A549 treated with CORT108297 at 1 μM for 4 hours (cell line): ENCODE data around the gene VPS33B. TPM values are rescaled to one million over a fixed set of nuclear protein-coding genes. Genes with fewer than 3 reads are reported as not detected.

Experiments
- total RNA-seq: library from RNA; stranded (reverse); fragments of 200-300 nt; extraction: Qiagen RNA extraction; gene quantifications from 5 replicates; pipeline ENCODE4 v1.2.3, GENCODE V29; 2022

The VPS33B gene
- 11.9 to 15.9 TPM (median 14.1 TPM) in 5 replicates for total RNA-seq

DNA sequence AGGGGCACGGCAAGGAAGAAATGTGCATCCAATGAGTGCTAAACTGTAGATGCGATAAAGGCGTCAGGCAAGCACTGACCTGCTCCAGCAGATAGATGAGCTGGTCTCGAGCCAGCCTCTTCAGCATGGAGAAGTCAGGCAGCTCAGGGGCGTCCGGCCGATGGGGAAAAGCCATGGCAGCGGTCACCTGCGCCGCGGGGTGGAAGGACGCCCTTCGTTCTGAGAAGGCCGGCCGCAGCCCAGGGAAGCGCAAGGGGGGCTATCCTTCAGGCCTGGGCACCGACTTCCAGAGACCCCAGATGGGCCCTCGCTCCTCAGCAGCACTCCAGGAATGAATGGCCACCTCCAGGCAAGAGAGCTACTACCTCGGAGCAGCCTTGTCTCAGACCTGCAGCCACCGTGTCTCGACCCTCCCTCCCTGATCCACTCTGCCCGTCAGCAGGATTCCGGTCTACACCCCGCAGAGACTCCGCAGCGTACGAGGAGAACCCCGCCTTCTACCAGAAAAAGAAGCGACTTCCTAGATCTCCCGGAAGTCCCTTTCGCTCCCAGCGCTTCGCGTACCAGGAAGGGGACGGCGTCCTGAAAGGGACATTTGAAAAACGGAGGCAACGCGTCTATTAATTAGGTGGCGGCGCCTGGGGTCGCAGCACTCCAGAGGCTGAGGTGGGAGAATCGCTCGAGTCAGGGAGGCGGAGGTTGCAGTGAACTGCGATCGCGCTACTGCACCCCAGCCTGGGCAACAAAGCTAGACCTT, at the start of gene VPS33B:
Gene VPS33B, minus strand, starts transcription at position 520 of the 757 bp plus-strand sequence. Its CDS starts 345 bp downstream, at position 175.

GRCh38 chr15:90994417-90995311, 27.7 kb downstream of the VPS33B start, which contains the start of gene PRC1:
PRC1 (minus strand) TSS chr15:90994535; CDS start chr15:90994417, 118 bp downstream.

DNA sequence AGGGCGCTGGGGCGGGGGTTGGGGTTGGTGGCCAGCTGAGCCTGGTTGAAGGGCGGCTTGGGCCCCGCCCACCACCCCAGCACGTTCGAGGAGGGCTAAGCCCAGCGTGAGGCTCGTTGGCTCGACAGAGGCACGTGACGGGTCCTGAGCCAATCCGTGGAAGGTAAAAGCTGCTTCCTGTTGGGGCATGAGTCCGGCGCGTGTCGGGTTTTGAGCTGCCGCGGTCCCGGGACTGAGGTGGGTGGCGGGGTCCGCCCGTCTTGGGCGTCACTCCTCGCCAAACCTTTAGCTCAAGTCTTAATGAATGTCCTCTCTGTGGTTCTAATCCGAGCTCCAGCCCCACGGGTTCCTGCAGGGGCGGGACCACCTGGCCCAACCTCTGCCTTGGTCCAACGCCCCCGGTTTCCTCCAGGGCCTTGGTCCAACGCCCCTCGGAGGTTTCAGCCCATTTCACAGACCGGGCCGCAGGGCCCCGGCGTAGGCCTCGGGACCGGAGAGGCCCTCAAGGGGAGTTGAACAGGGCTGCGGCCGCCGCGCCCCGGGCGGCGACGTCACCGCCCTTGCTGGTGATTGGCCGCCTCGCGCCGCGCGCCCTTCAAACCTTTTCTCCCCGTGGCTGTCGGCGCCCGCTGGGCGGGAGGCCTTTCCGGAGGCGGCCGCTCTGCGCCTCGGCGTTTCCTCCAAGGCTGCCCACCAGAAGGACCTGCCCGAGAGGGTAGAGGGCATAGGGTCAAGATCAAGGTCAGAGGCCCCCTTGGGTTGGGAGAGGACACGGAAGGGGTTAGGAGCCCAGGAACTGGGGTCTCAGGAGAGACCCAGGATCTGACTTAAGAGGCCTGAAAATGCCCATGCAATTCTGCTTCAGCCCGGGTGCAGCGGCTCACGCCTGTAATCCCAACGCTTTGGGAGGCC, 67.4 kb downstream of the VPS33B start, which contains the start of gene RCCD1:
Gene RCCD1, plus strand, starts transcription at position 173 of the 912 bp plus-strand sequence. CDS start 1,851 bp downstream, outside the sequence.

Other genes with a start within 250 kb of the VPS33B start
- 40.4 to 65.8 TPM (median 57.2 TPM) in 5 replicates for gene FURIN, start 154.0 kb downstream of the VPS33B start, total RNA-seq
- 0.45 to 1.1 TPM (median 0.81 TPM) in 5 replicates for gene FES, start 138.1 kb downstream of the VPS33B start, total RNA-seq
- gene MAN2A2, start 119.3 kb downstream of the VPS33B start, total RNA-seq, result 23.0 to 31.7 TPM (median 29.1 TPM) in 5 replicates
- gene HDDC3, start 90.0 kb downstream of the VPS33B start, total RNA-seq, result 24.8 to 36.4 TPM (median 34.3 TPM) in 5 replicates
- gene UNC45A, start 87.3 kb downstream of the VPS33B start, total RNA-seq, result 56.8 to 62.6 TPM (median 60.2 TPM) in 5 replicates
- gene RCCD1, start 67.7 kb downstream of the VPS33B start, total RNA-seq, result 34.2 to 40.1 TPM (median 37.0 TPM) in 5 replicates
- 184 to 246 TPM (median 216 TPM) in 5 replicates for gene PRC1, start 28.1 kb downstream of the VPS33B start, total RNA-seq
- gene SV2B, start 77.7 kb upstream of the VPS33B start, total RNA-seq, result 0.02 to 0.05 TPM (median 0.03 TPM) in 5 replicates